SH-SY5Y (cell line): Measurements from ENCODE around the gene CWC22.

Source experiments
- GATA2 ChIP-seq: IDR thresholded peaks from 2 replicates; pipeline ENCODE4 v1.6.1; 2011; ENCODE audit warnings: mild to moderate bottlenecking, low read depth, low read length
- GATA3 ChIP-seq: IDR thresholded peaks from 2 replicates; pipeline ENCODE4 v1.6.1; 2011; ENCODE audit warnings: low read depth, mild to moderate bottlenecking, low read length, moderate library complexity

DNA sequence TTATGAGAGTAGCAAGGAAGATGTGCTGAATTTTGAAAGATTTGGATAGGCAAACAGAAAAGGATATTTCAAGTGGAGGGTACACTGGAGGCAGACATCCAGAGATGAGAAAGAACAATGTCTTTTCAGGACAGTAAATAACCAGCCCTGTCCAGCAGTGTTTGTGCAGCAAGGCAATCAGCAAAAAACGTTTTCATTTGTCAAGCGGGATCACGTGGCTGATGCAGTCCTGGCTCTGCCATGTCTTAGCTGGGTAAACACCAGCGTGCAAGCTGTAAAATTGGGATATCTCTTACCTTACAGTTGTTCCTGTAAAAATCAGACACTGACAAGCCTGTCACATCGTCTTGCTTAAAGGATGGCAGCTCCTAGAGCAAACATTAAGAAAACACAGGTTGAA, 67.8 kb downstream of the CWC22 start:
- TF ChIP-seq GATA3, result no peak
- TF ChIP-seq GATA2, result no peak
